ENCODE measurements around the gene LGALS4. TPM values are rescaled to one million over a fixed set of nuclear protein-coding genes. Genes with fewer than 3 reads are reported as not detected.
A peak's percentile ranks its signal among the peaks of the same experiment; 100 is the strongest.

Gene LGALS4
- total RNA-seq, 1 donor from 2014 or later, result 4.5 TPM

GRCh38 chr19:38842439-38843174 lies 29.9 kb upstream of the LGALS4 start:
- intact Hi-C loops (cut with micrococcal nuclease), result no loop called here
- ChIA-PET POLR2A (interaction anchor here (0.6 to 3.7 kb wide), 13 partner anchors 9 to 103 kb away, joined by 3 to 31 read pairs (median 4); partner anchors contain the start of genes ECH1, MRPS12, RINL and SARS2), CTCF (interaction anchor here (0.7 to 1.9 kb wide), 4 partner anchors 27 to 45 kb away, joined by 3 to 10 read pairs (median 4); no protein-coding TSS in a partner anchor)
- H3K9me3 Mint-ChIP-seq, result no peaks in the 10 kb centered on the region
- peak overlapping the region; percentile 89 for H3K27ac Mint-ChIP-seq
- ATAC-seq (ENCODE audit: low read depth), result peak; percentile 92
- H3K36me3 Mint-ChIP-seq (ENCODE audit: low read depth), result peaks cover 97% of the 10 kb centered on the region
- peak; percentile 31 for DNase-seq
- TF ChIP-seq CTCF (IDR thresholded peaks at IDR 0.05), result no peak
- H3K4me3 Mint-ChIP-seq, result peak overlapping the region; percentile 33
- peaks cover 53% of the 10 kb centered on the region for H3K4me1 Mint-ChIP-seq
- H3K27me3 Mint-ChIP-seq, result no peaks in the 10 kb centered on the region

DNA sequence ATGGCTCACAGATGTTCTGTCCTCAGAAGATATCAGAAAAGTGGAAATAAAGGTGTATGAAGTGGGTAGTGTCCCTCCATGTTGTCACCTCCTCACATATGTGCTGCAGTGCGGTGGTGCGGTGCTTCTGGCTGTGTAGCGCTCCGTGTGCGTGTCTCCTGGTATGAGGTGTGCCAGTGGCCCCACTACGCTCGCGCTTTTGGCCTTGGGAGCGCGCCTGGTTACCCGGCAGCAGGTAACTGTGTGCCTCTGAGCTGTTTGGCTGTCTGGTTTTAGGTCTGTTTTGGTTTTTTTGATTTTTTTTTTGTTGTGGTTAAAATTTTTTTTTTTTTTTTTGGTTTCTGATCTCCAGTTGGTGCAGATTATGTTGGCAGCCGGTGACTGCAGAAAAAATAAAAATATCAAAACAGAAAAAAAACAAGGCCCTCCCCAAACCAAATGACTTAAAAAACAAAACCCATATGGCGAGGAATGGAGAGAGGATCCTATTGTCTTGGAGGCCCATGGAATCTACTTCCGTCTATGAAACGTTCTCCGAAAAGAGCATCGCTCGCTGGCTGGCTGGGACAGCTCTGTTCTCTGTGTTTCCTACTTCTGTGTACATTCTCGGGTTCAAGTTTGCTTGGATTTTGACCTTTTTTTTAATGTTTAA lies 29.2 kb upstream of the LGALS4 start:
- no peaks in the 10 kb centered on the region for H3K27me3 Mint-ChIP-seq
- H3K4me3 Mint-ChIP-seq, result peak overlapping the region; percentile 33
- intact Hi-C loops (cut with micrococcal nuclease), result loop anchor here (1.0 kb wide), 1 partner anchor 7 kb away; the partner anchor contains the start of gene HNRNPL
- peaks cover 97% of the 10 kb centered on the region for H3K36me3 Mint-ChIP-seq (ENCODE audit: low read depth)
- no peaks in the 10 kb centered on the region for H3K9me3 Mint-ChIP-seq
- DNase-seq (no peak), ATAC-seq (ENCODE audit: low read depth) (no peak)
- CTCF ChIA-PET, result interaction anchor here (0.7 to 1.9 kb wide), 4 partner anchors 27 to 46 kb away, joined by 3 to 10 read pairs (median 4); no protein-coding TSS in a partner anchor
- POLR2A ChIA-PET, result interaction anchor here (0.6 to 3.7 kb wide), 12 partner anchors 10 to 102 kb away, joined by 3 to 31 read pairs (median 6); partner anchors contain the start of genes ECH1 and RINL
- H3K27ac Mint-ChIP-seq, result peak overlapping the region; percentile 89
- no peak for TF ChIP-seq CTCF (IDR thresholded peaks at IDR 0.05)
- peaks cover 46% of the 10 kb centered on the region for H3K4me1 Mint-ChIP-seq

GRCh38 chr19:38841180-38841766 lies 28.5 kb upstream of the LGALS4 start:
- intact Hi-C loops (cut with micrococcal nuclease), result loop anchor here (1.0 kb wide), 1 partner anchor 8 kb away; the partner anchor contains the start of gene HNRNPL
- Mint-ChIP-seq H3K9me3 (no peaks in the 10 kb centered on the region), H3K27ac (no peak overlapping the region), H3K36me3 (ENCODE audit: low read depth) (peaks cover 99% of the 10 kb centered on the region), H3K27me3 (no peaks in the 10 kb centered on the region), H3K4me1 (peaks cover 44% of the 10 kb centered on the region), H3K4me3 (no peak overlapping the region)
- POLR2A ChIA-PET, result interaction anchor here (0.9 to 3.7 kb wide), 6 partner anchors 8 to 46 kb away, joined by 3 to 31 read pairs (median 4); partner anchors contain the start of gene ECH1
- no peak for DNase-seq
- TF ChIP-seq CTCF (IDR thresholded peaks at IDR 0.05), result no peak
- no peak for ATAC-seq (ENCODE audit: low read depth)
- CTCF ChIA-PET, result interaction anchor here (1.9 kb wide), 1 partner anchor 28 kb away, joined by 10 read pairs; no protein-coding TSS in a partner anchor

GRCh38 chr19:38840583-38840968 lies 27.8 kb upstream of the LGALS4 start:
- no peak for TF ChIP-seq CTCF (IDR thresholded peaks at IDR 0.05)
- H3K4me3 Mint-ChIP-seq, result no peak overlapping the region
- ATAC-seq (ENCODE audit: low read depth), result no peak

More at GRCh38 chr19:38840583-38840968, 27.8 kb upstream of the LGALS4 start:
- Mint-ChIP-seq H3K27ac (no peak overlapping the region), H3K9me3 (no peaks in the 10 kb centered on the region), H3K27me3 (no peaks in the 10 kb centered on the region), H3K36me3 (ENCODE audit: low read depth) (peaks cover 97% of the 10 kb centered on the region), H3K4me1 (peaks cover 38% of the 10 kb centered on the region)
- ChIA-PET POLR2A (interaction anchor here (0.9 to 3.7 kb wide), 5 partner anchors 9 to 37 kb away, joined by 3 to 31 read pairs (median 4); partner anchors contain the start of genes ECH1 and RINL), CTCF (no interaction called here)
- intact Hi-C loops (cut with micrococcal nuclease), result no loop called here
- DNase-seq, result no peak
